Fibroblast of skin of scalp (primary cell): ENCODE measurements around the gene DAZ4. TPM values are rescaled to one million over a fixed set of nuclear protein-coding genes. Genes with fewer than 3 reads are reported as not detected.
"Not testable (repeated sequence)": the region's sequence is repeated elsewhere in the genome, so short reads cannot be mapped to it uniquely, and the experiment has no call there.

ENCODE experiments used
- DNase-seq: peaks from one replicate; pipeline ENCODE4 v3.0.0-alpha.2; 2013
- polyA plus RNA-seq, 2 experiments: library from polyadenylated mRNA; unstranded; fragments of 120-200 nt; gene quantifications; one replicate each; pipeline ENCODE4 v1.2.1, GENCODE V29; 2013; ENCODE audit not compliant: insufficient read length in 2 of 2

The DAZ4 gene, protein sequence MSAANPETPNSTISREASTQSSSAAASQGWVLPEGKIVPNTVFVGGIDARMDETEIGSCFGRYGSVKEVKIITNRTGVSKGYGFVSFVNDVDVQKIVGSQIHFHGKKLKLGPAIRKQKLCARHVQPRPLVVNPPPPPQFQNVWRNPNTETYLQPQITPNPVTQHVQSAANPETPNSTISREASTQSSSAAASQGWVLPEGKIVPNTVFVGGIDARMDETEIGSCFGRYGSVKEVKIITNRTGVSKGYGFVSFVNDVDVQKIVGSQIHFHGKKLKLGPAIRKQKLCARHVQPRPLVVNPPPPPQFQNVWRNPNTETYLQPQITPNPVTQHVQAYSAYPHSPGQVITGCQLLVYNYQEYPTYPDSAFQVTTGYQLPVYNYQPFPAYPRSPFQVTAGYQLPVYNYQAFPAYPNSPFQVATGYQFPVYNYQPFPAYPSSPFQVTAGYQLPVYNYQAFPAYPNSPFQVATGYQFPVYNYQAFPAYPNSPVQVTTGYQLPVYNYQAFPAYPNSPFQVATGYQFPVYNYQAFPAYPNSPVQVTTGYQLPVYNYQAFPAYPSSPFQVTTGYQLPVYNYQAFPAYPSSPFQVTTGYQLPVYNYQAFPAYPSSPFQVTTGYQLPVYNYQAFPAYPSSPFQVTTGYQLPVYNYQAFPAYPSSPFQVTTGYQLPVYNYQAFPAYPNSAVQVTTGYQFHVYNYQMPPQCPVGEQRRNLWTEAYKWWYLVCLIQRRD
- not detected for polyA plus RNA-seq (2013, experiment 1 of 2; ENCODE audit: insufficient read length)
- not detected for polyA plus RNA-seq (2013, experiment 2 of 2; ENCODE audit: insufficient read length)

DNA sequence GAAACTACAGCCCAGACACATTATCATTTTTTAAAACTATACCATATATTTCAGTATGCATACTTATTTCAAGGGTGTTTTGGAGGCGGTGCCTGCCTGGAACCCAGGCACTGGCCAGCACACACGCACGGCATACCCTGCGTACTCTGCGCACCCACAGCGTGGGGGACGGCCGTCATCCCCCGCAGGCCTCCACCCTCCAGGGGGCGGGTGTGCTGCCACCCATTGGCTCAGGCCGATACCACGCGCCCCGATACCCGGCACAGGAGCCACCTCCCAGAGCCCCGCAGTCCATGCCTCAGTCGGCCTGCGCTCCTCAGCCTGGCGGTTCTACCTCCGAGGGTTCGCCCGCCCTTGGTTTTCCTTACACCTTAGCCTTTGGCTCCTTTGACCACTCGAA, at the start of gene DAZ4:
Gene DAZ4, plus strand, starts transcription at position 301 of the 400 bp plus-strand sequence. CDS start 208 bp downstream, outside the sequence.
- not testable (repeated sequence) for DNase-seq

DNA sequence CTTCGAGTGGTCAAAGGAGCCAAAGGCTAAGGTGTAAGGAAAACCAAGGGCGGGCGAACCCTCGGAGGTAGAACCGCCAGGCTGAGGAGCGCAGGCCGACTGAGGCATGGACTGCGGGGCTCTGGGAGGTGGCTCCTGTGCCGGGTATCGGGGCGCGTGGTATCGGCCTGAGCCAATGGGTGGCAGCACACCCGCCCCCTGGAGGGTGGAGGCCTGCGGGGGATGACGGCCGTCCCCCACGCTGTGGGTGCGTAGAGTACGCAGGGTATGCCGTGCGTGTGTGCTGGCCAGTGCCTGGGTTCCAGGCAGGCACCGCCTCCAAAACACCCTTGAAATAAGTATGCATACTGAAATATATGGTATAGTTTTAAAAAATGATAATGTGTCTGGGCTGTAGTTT, 20.4 kb upstream of the DAZ4 start, which contains the start of gene DAZ3:
Gene DAZ3, minus strand, starts transcription at position 101 of the 400 bp plus-strand sequence. CDS start 208 bp downstream, outside the sequence.
- not testable (repeated sequence) for DNase-seq

DNA sequence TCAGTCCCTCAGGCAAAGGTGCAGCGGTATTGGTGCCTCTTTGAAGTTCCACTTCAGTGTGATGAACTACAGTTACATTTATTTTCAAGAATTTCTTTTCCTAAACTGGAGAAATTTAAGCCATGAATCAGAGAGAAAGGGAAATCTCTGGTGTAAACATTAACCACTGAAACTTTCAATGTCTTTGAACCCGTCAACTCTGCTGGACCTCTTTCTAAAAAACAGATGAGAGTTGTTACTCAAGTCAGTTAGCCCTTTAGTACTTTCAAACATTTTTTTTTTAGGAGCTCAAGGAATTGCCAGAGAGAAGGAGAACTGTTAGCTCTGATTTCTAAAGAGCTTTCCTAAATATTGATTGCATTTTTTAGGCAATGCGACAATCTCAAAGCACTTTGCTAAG, 11.9 kb upstream of the DAZ4 start:
- not testable (repeated sequence) for DNase-seq

DNA sequence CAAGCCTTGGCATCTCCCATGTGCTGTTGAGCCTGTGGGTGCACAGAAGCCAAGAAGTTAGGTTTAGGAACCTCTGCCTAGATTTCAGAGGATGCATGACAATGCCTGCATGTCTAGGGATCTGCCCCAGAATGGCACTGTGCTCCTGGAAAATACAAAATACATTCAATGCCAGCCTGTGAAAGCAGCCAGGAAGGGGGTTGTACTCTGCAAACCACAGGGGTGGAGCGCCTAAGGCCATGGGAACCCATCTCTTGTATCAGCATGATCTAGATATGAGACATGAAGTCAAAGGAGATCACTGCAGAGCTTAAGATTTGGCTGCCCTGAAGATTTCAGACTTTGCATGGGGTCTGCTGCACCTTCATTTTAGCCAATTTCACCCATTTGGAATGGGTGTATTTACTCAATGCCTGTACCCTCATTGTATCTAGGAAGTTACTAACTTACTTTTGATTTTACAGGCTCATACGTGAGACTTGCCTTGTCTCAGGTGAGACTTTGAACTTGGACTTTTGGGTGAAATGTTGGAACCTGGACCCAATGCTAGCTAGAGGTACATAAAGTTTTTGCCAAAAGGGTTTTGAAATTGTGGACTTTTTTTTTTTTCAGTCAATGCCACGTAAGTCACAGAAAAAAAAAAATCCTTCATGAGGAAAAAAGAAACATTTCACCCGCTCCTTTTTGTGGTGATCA, 9.4 kb upstream of the DAZ4 start:
- DNase-seq, result not testable (repeated sequence)

DNA sequence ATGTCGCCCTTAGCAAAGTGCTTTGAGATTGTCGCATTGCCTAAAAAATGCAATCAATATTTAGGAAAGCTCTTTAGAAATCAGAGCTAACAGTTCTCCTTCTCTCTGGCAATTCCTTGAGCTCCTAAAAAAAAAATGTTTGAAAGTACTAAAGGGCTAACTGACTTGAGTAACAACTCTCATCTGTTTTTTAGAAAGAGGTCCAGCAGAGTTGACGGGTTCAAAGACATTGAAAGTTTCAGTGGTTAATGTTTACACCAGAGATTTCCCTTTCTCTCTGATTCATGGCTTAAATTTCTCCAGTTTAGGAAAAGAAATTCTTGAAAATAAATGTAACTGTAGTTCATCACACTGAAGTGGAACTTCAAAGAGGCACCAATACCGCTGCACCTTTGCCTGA, 8.7 kb upstream of the DAZ4 start:
- DNase-seq, result not testable (repeated sequence)
